SK-N-MC (cell line): ENCODE results near the gene NUTM2F.
"Not testable (repeated sequence)": the region's sequence is repeated elsewhere in the genome, so short reads cannot be mapped to it uniquely, and the experiment has no call there.

Experiments used
- EZH2 ChIP-seq: fragments of 200-600 bp; sonication (generic); IDR thresholded peaks from one replicate; pipeline ENCODE4 v1.6.1; 2017; ENCODE audit warnings: antibody characterized with exemption
- POLR2AphosphoS5 ChIP-seq: IDR thresholded peaks from 2 replicates; pipeline ENCODE4 v1.6.1; 2012; ENCODE audit warnings: mild to moderate bottlenecking, low read depth, low read length, borderline replicate concordance

DNA sequence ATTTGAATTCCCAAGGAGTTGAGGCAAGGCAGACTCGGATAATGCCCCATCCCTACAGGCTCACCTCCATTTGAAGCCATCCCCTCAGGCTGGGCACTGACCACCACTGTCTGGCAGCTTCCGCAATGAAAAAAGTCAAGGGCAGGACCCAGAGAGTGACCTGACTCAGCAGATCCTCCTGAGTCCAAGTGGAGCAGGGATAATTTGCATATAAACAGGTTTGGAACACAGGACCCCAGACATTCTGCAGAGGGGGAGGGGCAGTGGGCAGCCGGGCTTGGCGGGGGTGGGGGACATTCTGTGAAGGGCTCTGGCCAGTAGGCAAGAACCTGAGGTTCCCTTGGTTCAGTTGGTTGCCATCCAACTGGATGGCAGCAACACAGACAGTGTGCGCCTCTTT lies at the start of gene NUTM2F:
- TF ChIP-seq POLR2AphosphoS5, EZH2: not testable (repeated sequence)
